GM18511 (cell line): ENCODE data around the gene WDR6.
"Not testable (repeated sequence)": the region's sequence is repeated elsewhere in the genome, so short reads cannot be mapped to it uniquely, and the experiment has no call there.

Experiments
- ATAC-seq: cut with Tn5 transposase; IDR thresholded peaks from one replicate; pipeline ENCODE4 v1.9.1; 2021; ENCODE audit warnings: mild to moderate bottlenecking, moderate library complexity; ENCODE audit not compliant: unreplicated experiment

WDR6 gene

DNA sequence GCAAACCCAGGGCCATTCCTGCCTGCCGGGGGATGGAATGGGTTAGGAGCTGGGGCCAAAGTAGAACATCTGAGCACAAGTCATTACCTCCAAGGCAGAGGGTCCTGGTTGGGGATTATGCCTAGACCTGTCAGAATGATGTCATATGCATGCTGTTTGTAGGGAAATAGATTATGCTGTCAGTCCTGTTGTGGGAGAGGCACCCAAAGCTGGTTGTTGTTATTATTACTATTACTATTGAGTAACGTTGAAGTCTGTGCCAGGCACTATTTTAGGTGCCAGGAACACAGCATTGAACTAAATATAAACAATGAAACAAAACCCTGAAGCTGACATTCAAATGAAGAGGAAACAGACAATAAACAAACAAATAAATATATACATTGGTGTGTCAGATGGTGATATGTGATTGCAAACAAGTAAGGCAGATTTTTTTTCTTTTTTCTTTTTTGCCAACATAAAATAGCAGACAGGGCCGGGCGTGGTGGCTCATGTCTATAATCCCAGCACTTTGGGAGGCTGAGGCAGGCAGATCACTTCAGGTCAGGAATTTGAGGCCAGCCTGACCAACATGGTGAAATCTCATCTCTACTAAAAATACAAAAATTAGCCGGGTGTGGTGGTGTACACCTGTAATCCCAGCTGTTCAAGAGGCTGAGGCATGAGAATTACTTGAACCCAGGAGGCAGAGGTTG, 15.2 kb upstream of the WDR6 start:
- no peak for ATAC-seq

GRCh38 chr3:48993834-48994233, 13.4 kb upstream of the WDR6 start:
- no peak for ATAC-seq

DNA sequence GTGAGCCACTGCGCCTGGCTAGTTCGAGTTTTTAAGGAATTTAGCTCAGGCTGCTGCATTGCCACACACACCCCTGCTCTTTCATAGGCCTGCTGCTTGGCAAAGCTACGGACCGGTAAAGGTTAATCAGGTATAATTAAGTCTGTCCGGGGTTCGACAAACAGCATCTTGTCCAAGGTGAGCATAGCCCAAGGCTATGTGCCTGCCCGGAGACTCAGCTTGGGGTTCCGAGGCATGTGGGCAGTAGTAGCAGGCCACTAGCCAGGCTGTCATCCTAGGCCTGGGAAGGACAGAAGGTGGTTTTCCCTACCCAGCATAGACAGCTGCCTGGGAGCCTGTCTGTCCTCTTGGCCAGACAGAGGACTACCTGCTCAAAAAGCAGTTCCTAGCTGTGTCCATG, 10.6 kb upstream of the WDR6 start:
- no peak for ATAC-seq

GRCh38 chr3:48997102-48997635, 10.0 kb upstream of the WDR6 start:
- no peak for ATAC-seq

DNA sequence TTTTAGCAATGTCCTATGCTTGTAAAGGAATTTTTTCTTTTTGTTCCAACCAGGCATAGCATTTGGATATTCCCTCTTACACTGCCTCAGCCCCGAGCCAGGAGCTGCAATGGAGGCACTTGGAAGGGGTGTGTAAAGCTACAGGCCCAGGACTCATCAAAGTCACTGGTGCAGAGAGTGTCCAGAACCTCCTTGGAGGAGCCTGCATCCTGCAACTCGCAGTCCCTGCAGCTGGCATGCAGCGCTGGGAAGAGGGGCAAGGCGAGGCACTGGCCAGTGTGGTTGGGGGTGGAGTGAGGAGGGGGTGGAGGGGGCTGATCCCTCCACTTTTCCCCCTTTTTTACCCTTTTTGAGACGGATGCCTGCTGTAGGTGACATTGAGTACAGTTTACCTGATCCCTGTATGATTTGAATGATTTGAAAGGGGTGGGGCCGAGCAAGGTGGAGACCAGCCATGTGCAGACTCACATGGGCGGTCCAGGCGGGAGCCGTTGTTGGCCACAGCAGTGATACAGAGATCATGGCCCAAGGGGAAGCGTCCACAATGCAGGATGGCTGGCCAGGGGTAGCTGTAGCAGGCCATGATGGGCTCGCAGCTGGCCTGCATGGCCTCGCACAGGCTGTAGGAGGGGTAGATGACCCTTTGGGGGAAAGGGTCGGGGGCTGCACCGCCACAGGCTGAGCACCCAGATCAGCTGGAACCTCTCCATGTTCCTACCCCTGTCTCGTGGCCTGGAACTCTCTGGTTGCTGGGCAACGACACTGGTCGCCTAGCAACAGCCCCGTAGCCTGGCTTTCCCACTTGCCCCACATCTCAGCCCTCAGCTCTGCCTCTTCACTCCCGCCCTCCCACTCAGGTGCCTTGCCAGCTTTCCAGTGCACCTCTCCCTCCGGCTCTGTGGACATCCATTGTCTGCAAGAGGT, 9.2 kb upstream of the WDR6 start:
- no peak for ATAC-seq

DNA sequence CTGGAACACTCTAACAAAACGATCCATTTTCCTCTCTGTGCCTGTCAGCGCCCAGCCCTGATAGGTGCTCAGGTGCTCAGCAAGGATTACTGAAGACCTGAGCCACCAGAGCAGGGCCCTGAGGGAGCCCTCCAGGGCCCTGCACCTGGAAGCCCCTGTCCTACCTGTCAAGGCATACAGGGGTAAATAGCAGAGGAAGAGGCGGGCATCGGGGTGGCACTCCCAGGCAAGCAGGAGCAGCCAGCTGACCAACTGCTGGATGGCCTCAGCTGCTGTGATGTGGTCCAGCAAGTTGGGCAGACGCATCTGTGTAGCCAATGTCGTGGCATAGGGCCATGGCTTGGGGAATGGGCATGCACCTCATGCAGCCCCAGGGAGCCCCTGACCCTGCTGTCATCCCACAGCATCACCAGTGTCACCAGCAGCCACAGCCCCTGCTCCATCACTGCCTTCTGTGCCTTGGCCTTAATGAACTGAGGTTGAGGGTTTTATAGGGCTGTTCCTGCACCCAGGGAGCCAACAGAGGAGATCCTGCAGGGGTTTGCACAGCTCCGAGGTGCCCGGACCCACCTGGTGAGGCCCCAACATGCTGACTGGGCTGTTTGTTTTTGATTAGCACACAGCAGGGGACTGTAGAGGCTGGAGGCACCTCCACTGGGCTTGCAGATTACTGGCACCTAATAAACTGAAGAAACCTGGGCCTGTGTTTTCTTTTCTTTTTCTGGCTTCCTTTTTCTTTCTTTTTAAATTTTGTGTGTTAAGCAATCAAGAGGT, 7.9 kb upstream of the WDR6 start:
- ATAC-seq: no peak

DNA sequence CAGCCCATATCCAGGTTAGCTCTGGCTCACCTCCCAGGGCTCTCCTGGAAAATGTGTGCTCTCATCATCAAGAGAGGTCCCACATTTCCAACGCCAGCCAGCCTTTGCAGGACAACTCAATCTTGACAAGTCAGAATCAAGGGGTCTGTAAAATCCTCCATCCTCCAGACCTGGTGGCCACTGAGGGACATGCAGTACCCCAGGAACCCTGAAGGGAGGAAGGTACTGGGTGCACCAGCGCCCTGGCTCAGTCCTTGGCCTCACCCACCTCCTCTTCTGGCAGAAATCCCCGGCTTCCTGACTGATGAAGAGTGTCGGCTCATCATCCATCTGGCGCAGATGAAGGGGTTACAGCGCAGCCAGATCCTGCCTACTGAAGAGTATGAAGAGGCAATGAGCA, 6.0 kb upstream of the WDR6 start:
- ATAC-seq: no peak

DNA sequence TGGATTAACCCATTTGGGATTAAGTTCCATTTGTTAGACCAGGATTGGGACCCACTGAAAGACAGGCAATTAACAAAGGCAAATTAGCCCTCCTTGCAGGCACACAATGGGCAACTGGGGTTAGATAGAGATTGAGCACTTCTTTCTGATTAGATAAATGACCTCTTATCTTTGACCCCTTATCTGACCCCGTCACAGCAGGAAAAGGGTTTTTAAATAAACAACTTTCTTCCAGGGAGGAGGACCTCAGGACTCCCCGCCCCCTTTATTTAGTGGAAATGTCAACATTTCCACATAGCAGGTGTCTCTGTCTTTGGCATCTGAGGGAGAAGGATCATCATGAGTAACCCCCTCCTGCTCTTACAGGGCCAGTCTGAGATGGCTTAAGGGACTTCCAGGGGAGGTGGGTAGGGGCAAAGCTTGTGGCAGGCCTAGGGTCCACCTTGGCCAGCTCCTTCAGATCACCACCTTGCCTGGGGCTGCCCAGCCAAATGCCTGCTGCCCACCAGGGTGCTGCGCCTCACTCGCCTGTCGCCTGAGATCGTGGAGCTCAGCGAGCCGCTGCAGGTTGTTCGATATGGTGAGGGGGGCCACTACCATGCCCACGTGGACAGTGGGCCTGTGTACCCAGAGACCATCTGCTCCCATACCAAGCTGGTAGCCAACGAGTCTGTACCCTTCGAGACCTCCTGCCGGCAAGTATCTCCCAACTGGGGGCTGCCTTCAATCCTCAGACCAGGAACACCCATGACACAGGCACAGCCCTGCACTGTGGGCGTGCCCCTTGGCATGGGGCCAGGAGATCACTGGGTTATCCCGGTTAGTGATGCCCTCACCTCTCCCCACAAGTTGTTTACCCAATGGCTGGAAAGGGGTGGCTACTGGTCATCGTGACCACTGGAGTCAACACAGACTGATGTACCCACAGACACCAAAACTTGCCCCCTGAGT, 2.6 kb upstream of the WDR6 start:
- no peak for ATAC-seq

- no peak for ATAC-seq
Measured at GRCh38 chr3:49005303-49005680, 1.9 kb upstream of the WDR6 start.

DNA sequence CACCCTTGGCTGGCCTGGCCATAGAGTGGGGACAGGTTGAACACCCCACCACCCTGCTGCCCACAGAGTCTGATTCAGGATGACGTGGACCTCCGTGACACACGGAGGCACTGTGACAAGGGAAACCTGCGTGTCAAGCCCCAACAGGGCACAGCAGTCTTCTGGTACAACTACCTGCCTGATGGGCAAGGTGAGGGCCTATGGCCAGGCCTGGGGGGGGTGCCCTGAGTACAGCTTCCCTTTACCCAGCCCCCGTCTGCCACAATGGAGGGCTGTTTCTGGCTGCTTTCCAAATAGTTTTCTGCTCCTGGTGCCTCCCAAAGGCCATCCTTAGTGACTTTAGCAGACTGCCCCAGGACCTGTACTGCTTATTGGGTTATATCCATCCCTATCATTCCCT, 1.2 kb upstream of the WDR6 start:
- no peak for ATAC-seq

GRCh38 chr3:49006408-49007067, 653 bp upstream of the WDR6 start:
- peak; percentile 11 for ATAC-seq

GRCh38 chr3:49007771-49008528, 759 bp downstream of the WDR6 start:
- ATAC-seq: peak; percentile 43

DNA sequence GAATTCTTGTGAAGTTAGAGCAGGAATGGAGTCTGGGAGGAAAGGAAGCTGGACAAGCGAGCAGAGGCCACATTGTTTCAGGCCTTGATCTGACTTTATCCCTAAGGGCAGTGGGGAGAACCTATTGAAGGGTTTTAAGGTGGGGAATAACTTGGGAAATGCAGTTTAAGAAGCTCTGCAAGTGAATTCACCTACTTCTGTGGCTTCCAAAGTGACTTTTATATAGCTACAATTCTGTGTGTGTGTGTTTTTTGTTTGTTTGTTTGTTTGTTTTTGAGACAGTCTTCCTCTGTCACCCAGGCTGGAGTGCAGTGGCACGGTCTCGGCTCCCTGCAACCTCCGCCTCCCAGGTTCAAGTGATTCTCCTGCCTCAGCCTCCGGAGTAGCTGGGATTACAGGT, 1.4 kb downstream of the WDR6 start:
- not testable (repeated sequence) for ATAC-seq

DNA sequence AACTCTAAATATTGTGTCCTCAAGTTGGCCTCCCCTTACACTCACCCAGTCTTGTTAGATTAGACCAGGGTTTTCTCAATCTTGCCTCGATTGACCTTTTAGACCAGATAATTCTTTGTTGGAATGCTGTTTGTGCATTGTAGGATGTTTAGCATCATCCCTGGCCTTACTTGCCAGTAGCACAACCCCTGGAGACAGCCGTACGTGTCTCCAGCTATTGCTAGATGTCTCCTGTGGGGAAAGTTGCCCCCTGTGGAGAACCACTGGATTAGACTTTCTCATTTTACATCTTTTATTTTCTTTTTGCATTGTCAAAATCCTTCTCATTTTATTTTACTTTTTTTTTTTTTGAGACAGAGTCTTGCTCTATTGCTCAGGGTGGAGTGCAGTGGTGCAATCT, 2.2 kb downstream of the WDR6 start:
- no peak for ATAC-seq

DNA sequence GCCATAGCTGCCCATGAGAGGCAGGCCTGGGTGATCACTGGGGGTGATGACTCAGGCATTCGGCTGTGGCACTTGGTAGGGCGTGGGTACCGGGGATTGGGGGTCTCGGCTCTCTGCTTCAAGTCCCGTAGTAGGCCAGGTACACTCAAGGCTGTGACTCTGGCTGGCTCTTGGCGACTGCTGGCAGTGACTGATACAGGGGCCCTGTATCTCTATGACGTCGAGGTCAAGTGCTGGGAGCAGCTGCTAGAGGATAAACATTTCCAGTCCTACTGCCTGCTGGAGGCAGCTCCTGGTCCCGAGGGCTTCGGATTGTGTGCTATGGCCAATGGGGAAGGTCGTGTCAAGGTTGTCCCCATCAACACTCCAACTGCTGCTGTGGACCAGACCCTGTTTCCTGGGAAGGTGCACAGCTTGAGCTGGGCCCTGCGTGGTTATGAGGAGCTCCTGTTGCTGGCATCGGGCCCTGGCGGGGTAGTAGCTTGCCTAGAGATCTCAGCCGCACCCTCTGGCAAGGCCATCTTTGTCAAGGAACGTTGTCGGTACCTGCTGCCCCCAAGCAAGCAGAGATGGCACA, 5.3 kb downstream of the WDR6 start:
- no peak for ATAC-seq

GRCh38 chr3:49013113-49013737, 6.0 kb downstream of the WDR6 start:
- no peak for ATAC-seq

DNA sequence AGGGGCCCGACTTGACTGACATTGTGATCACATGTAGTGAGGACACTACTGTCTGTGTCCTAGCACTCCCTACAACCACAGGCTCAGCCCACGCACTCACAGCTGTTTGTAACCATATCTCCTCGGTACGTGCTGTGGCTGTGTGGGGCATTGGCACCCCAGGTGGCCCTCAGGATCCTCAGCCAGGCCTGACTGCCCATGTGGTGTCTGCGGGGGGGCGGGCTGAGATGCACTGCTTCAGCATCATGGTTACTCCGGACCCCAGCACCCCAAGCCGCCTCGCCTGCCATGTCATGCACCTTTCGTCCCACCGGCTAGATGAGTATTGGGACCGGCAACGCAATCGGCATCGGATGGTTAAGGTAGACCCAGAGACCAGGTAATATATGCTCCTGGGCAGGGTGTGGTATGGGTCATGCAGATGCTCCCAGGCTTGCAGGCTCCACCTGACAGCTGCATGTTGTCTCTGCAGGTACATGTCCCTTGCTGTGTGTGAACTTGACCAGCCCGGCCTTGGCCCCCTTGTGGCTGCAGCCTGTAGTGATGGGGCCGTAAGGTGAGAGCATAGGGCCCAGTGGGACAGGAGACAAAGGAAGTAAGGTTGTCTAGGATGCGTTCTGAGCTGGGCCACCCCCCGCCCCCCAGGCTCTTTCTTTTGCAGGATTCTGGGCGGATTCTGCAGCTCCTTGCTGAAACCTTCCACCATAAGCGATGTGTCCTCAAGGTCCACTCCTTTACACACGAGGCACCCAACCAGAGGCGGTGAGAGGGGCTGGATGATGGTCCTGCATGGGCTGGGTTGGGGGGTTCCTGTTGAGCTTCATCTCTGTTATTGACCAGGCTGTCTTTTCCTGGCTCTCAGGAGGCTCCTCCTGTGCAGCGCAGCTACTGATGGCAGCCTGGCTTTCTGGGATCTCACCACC, 6.8 kb downstream of the WDR6 start:
- ATAC-seq: no peak
